Endothelial cell of umbilical vein (primary cell): ENCODE measurements around the gene NRXN3. TPM values are rescaled to one million over a fixed set of nuclear protein-coding genes. Genes with fewer than 3 reads are reported as not detected.

ENCODE experiments used
- BruUV-seq: library from RNA; stranded (reverse); fragments of 400-500 nt; replicated peaks from 2 replicates; lab custom pipeline; 2021; lab: Mats Ljungman, UMichigan
- CTCF ChIA-PET: fragments of 300-600, 350-600 bp; sonication (Branson Sonifier 250); formaldehyde crosslinking; loops from one replicate; lab custom pipeline; 2021; ENCODE audit warnings: antibody characterized with exemption, inconsistent platforms; lab: Charles Lee
- POLR2A ChIA-PET: fragments of 300-600, 350-600 bp; sonication (Branson Sonifier 250); formaldehyde crosslinking; loops from one replicate; lab custom pipeline; 2021; ENCODE audit warnings: antibody characterized with exemption, inconsistent platforms; lab: Charles Lee
- DNase-seq: peaks from one replicate; pipeline ENCODE4 v3.0.0-alpha.2; 2011; ENCODE audit warnings: low read depth, low spot score
- FAIRE-seq: peaks from 2 replicates; lab custom pipeline; 2011; peaks lifted over from hg19 to GRCh38; lab: Jason Lieb, UNC
- H2AFZ ChIP-seq: 2 replicates; pipeline ENCODE4 v1.6.0; 2012; ENCODE audit warnings: low read depth, low read length, control low read depth, inconsistent platforms
- H3K27ac ChIP-seq: 2 replicates; pipeline ENCODE4 v1.5.1; 2011; ENCODE audit warnings: low read depth, mild to moderate bottlenecking, control low read depth, low read length, moderate library complexity; ENCODE audit not compliant: insufficient read depth
- H3K27me3 ChIP-seq, 2 experiments: 2 replicates each; pipeline versions ENCODE4 v1.6.0 to v1.6.1; 2011; ENCODE audit warnings: low read length in 2 of 2, mixed read lengths in 1 of 2; ENCODE audit not compliant: control insufficient read depth in 2 of 2, insufficient read depth in 2 of 2
- H3K36me3 ChIP-seq, 2 experiments: 2 replicates in 1 of 2; 3 replicates in 1 of 2; pipeline ENCODE4 v1.5.1; 2011; ENCODE audit warnings: low read length in 2 of 2, mild to moderate bottlenecking in 1 of 2, moderate library complexity in 1 of 2; ENCODE audit not compliant: control insufficient read depth in 2 of 2, insufficient read depth in 2 of 2; ENCODE audit errors: extremely low read depth in 1 of 2
- H3K4me1 ChIP-seq: 3 replicates; pipeline ENCODE4 v1.5.1; 2011; ENCODE audit warnings: mild to moderate bottlenecking, low read length; ENCODE audit not compliant: control insufficient read depth, insufficient read depth; ENCODE audit errors: extremely low read depth
- H3K4me2 ChIP-seq: 2 replicates; pipeline ENCODE4 v1.6.1; 2011; ENCODE audit warnings: low read length, control low read depth, mixed read lengths; ENCODE audit not compliant: insufficient read depth
- H3K4me3 ChIP-seq, 3 experiments: fragments of 200-600 bp in 1 of 3; sonication (generic), shearing (Covaris generic) in 1 of 3; replicated peaks in 1 of 3; 2 replicates each; pipeline ENCODE4 v1.5.1; 2011 to 2016; ENCODE audit warnings: control low read depth in 3 of 3, low read length in 3 of 3, mild to moderate bottlenecking in 2 of 3, inconsistent platforms in 1 of 3, low read depth in 1 of 3, moderate library complexity in 1 of 3; ENCODE audit not compliant: insufficient read depth in 1 of 3
- H3K79me2 ChIP-seq: 2 replicates; pipeline ENCODE4 v1.6.0; 2012; ENCODE audit warnings: low read length, inconsistent platforms; ENCODE audit not compliant: control insufficient read depth, insufficient read depth
- H3K9ac ChIP-seq: replicated peaks from 2 replicates; pipeline ENCODE3; 2011; ENCODE audit warnings: low read length, control low read depth; ENCODE audit not compliant: insufficient read depth; ENCODE audit errors: extremely low read depth
- H3K9me1 ChIP-seq: replicated peaks from 3 replicates; pipeline ENCODE4 v1.6.0; 2011; ENCODE audit warnings: mild to moderate bottlenecking, low read length; ENCODE audit not compliant: control insufficient read depth, insufficient read depth; ENCODE audit errors: extremely low read depth
- H3K9me3 ChIP-seq: replicated peaks from 2 replicates; pipeline ENCODE4 v1.5.1; 2012; ENCODE audit warnings: low read length, inconsistent platforms; ENCODE audit not compliant: control insufficient read depth, insufficient read depth
- H4K20me1 ChIP-seq: replicated peaks from 2 replicates; pipeline ENCODE3; 2011; ENCODE audit warnings: mild to moderate bottlenecking, low read length; ENCODE audit not compliant: control insufficient read depth, insufficient read depth; ENCODE audit errors: extremely low read depth
- EZH2 ChIP-seq: IDR thresholded peaks from 2 replicates; pipeline ENCODE4 v1.6.1; 2012; ENCODE audit warnings: borderline replicate concordance, low read depth, mild to moderate bottlenecking, moderate library complexity, low read length, inconsistent platforms; ENCODE audit not compliant: severe bottlenecking
- GATA2 ChIP-seq: IDR thresholded peaks from 2 replicates; pipeline ENCODE4 v1.7.0; 2011; ENCODE audit warnings: low read depth, mild to moderate bottlenecking, moderate library complexity, mixed read lengths, low read length; ENCODE audit not compliant: insufficient read length, insufficient read depth
- JUN ChIP-seq: IDR thresholded peaks from 2 replicates; pipeline ENCODE4 v1.6.1; 2011; ENCODE audit warnings: borderline replicate concordance, low read depth; ENCODE audit not compliant: insufficient read length, insufficient read depth
- MAX ChIP-seq: IDR thresholded peaks from 2 replicates; pipeline ENCODE4 v1.6.1; 2011; ENCODE audit not compliant: insufficient read depth, insufficient read length
- MYC ChIP-seq: IDR thresholded peaks from one replicate; pipeline ENCODE4 v1.6.1; 2011; ENCODE audit warnings: mild to moderate bottlenecking, low read depth, low read length
- POLR2A ChIP-seq: IDR thresholded peaks from 2 replicates; pipeline ENCODE4 v1.6.1; 2012; ENCODE audit warnings: low read depth, mild to moderate bottlenecking, control low read depth, low read length
- POLR2AphosphoS5 ChIP-seq: IDR thresholded peaks from 2 replicates; pipeline ENCODE4 v1.6.1; 2012; ENCODE audit warnings: low read depth, mild to moderate bottlenecking, control low read depth, low read length, moderate library complexity; ENCODE audit not compliant: insufficient read depth
- dilution Hi-C: fragments of 300-500 bp; cut with MboI; formaldehyde crosslinking; loops from one replicate; pipeline ENCODE4 v1.15.0; 2019; ENCODE audit warnings: low sequenced_read_pairs; ENCODE audit not compliant: extremely low pct_ligation_motif_present
- intact Hi-C: fragments of 100-400 bp; cut with micrococcal nuclease; formaldehyde crosslinking; loops from one replicate; pipeline ENCODE4 v1.10.0; 2022
- polyA plus RNA-seq, 4 experiments: library from polyadenylated mRNA; depleted of rRNA in 3 of 4; stranded (reverse) in 3 of 4; unstranded in 1 of 4; fragments of >200 nt; gene quantifications; 2 replicates each; pipeline versions ENCODE4 v1.2.1 to v1.2.3, GENCODE V29; 2011 to 2012; ENCODE audit warnings: missing spikeins in 1 of 4
- total RNA-seq: library from RNA; stranded (reverse); gene quantifications from 2 replicates; pipeline ENCODE4 v1.2.3, GENCODE V29; 2021
- TF ChIP-seq, protein P1 (sequence below), 2 donors: IDR thresholded peaks; 1 replicate in 1 of 2; 2 replicates in 1 of 2; pipeline ENCODE4 v1.5.1; 2011; ENCODE audit warnings: low read length in 2 of 2, mild to moderate bottlenecking in 2 of 2, moderate library complexity in 2 of 2, control low read depth in 1 of 2, inconsistent platforms in 1 of 2, low read depth in 1 of 2; ENCODE audit not compliant: insufficient read depth in 1 of 2; ENCODE audit errors: extremely low read depth in 1 of 2

NRXN3 gene
- total and polyA plus RNA-seq, 2 donors (not counting 3 experiments of a cell fraction or from before 2014, with no cell fraction given), result 0.72 to 4.2 TPM

GRCh38 chr14:79602742-79603141, 1432.6 kb downstream of the NRXN3 start:
- Histone ChIP-seq H3K36me3 (no peaks in the 10 kb centered on the region), H3K79me2 (no peaks in the 10 kb centered on the region), H3K4me2 (no peak overlapping the region), H3K9me3 (no peaks in the 10 kb centered on the region), H3K4me1 (no peaks in the 10 kb centered on the region), H3K9me1 (no peaks in the 10 kb centered on the region), H3K27ac (no peak overlapping the region), H3K9ac (no peak overlapping the region), H2AFZ (no peak overlapping the region), H4K20me1 (no peaks in the 10 kb centered on the region), H3K4me3 (no peak overlapping the region), H3K27me3 (no peaks in the 10 kb centered on the region)
- no TSS peak for BruUV-seq
- FAIRE-seq (no peak), DNase-seq (no peak)
- dilution Hi-C loops, result no loop called here
- no peak for TF ChIP-seq EZH2
- no peak for TF ChIP-seq POLR2A
- TF ChIP-seq GATA2, result no peak
- no peak for TF ChIP-seq MYC
- TF ChIP-seq MAX, result no peak
- TF ChIP-seq POLR2AphosphoS5, result no peak
- TF ChIP-seq, protein P1, sequence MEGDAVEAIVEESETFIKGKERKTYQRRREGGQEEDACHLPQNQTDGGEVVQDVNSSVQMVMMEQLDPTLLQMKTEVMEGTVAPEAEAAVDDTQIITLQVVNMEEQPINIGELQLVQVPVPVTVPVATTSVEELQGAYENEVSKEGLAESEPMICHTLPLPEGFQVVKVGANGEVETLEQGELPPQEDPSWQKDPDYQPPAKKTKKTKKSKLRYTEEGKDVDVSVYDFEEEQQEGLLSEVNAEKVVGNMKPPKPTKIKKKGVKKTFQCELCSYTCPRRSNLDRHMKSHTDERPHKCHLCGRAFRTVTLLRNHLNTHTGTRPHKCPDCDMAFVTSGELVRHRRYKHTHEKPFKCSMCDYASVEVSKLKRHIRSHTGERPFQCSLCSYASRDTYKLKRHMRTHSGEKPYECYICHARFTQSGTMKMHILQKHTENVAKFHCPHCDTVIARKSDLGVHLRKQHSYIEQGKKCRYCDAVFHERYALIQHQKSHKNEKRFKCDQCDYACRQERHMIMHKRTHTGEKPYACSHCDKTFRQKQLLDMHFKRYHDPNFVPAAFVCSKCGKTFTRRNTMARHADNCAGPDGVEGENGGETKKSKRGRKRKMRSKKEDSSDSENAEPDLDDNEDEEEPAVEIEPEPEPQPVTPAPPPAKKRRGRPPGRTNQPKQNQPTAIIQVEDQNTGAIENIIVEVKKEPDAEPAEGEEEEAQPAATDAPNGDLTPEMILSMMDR (IDR thresholded peaks at IDR 0.05; ENCODE audit: extremely low read depth in 1 of 2, insufficient read depth in 1 of 2, low read depth in 1 of 2, low read length in 2 of 2), result no peak
- TF ChIP-seq JUN, result no peak
- CTCF ChIA-PET, result no interaction called here
- intact Hi-C loops, result no loop called here
- POLR2A ChIA-PET, result no interaction called here
